ENCODE measurements around the gene VAMP7. TPM values are rescaled to one million over a fixed set of nuclear protein-coding genes. Genes with fewer than 3 reads are reported as not detected.

VAMP7 gene
- total RNA-seq, 4 donors from 2014 or later = 16.5 to 44.5 (median 23.6) TPM

- DNase-seq = no peak
- Histone ChIP-seq H3K4me3 (no peak overlapping the region), H3K27ac (no peak overlapping the region), H3K27me3 (no peaks in the 10 kb centered on the region), H3K9me3 (peaks cover 0 to 5% (median 0%) of the 10 kb centered on the region in 4 donors), H3K36me3 (no peaks in the 10 kb centered on the region), H3K4me1 (no peaks in the 10 kb centered on the region)
- no peak for TF ChIP-seq POLR2A (IDR thresholded peaks at IDR 0.05)
- TF ChIP-seq, protein P1, sequence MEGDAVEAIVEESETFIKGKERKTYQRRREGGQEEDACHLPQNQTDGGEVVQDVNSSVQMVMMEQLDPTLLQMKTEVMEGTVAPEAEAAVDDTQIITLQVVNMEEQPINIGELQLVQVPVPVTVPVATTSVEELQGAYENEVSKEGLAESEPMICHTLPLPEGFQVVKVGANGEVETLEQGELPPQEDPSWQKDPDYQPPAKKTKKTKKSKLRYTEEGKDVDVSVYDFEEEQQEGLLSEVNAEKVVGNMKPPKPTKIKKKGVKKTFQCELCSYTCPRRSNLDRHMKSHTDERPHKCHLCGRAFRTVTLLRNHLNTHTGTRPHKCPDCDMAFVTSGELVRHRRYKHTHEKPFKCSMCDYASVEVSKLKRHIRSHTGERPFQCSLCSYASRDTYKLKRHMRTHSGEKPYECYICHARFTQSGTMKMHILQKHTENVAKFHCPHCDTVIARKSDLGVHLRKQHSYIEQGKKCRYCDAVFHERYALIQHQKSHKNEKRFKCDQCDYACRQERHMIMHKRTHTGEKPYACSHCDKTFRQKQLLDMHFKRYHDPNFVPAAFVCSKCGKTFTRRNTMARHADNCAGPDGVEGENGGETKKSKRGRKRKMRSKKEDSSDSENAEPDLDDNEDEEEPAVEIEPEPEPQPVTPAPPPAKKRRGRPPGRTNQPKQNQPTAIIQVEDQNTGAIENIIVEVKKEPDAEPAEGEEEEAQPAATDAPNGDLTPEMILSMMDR (IDR thresholded peaks at IDR 0.05) = no peak
Observed at GRCh38 chrX:155867821-155868220, 13.3 kb upstream of the VAMP7 start.

- no peak for DNase-seq
- TF ChIP-seq, protein P1 (IDR thresholded peaks at IDR 0.05) = no peak
- no peak for TF ChIP-seq POLR2A (IDR thresholded peaks at IDR 0.05)
- Histone ChIP-seq H3K27ac (no peak overlapping the region), H3K36me3 (no peaks in the 10 kb centered on the region), H3K9me3 (peaks cover 0 to 5% (median 0%) of the 10 kb centered on the region in 4 donors), H3K27me3 (no peaks in the 10 kb centered on the region), H3K4me3 (no peak overlapping the region), H3K4me1 (no peaks in the 10 kb centered on the region)
Observed at GRCh38 chrX:155870958-155871357, 10.2 kb upstream of the VAMP7 start.

- Histone ChIP-seq H3K36me3 (no peaks in the 10 kb centered on the region), H3K4me3 (no peak overlapping the region), H3K9me3 (peaks cover 0 to 5% (median 0%) of the 10 kb centered on the region in 4 donors), H3K27me3 (no peaks in the 10 kb centered on the region), H3K4me1 (no peaks in the 10 kb centered on the region), H3K27ac (no peak overlapping the region)
- no peak for DNase-seq
- TF ChIP-seq, protein P1 (IDR thresholded peaks at IDR 0.05) = no peak
- TF ChIP-seq POLR2A (IDR thresholded peaks at IDR 0.05) = no peak
Observed at GRCh38 chrX:155871934-155872333, 9.2 kb upstream of the VAMP7 start.

- H3K27me3 ChIP-seq = no peaks in the 10 kb centered on the region
- H3K4me1 ChIP-seq = no peaks in the 10 kb centered on the region
- H3K36me3 ChIP-seq = no peaks in the 10 kb centered on the region
- TF ChIP-seq POLR2A (IDR thresholded peaks at IDR 0.05) = no peak
- TF ChIP-seq, protein P1 (IDR thresholded peaks at IDR 0.05) = no peak
- peaks cover 0 to under 1% (median 0%) of the 10 kb centered on the region in 4 donors for H3K9me3 ChIP-seq
- no peak for DNase-seq
- H3K27ac ChIP-seq = no peak overlapping the region
- no peak overlapping the region for H3K4me3 ChIP-seq
Observed at GRCh38 chrX:155873188-155873587, 8.0 kb upstream of the VAMP7 start.

GRCh38 chrX:155874571-155875244 is 6.4 kb upstream of the VAMP7 start:
- Histone ChIP-seq H3K27me3 (no peaks in the 10 kb centered on the region), H3K27ac (no peak overlapping the region), H3K4me3 (no peak overlapping the region), H3K4me1 (no peaks in the 10 kb centered on the region), H3K9me3 (no peaks in the 10 kb centered on the region), H3K36me3 (no peaks in the 10 kb centered on the region)
- no peak for DNase-seq
- TF ChIP-seq, protein P1 (IDR thresholded peaks at IDR 0.05) = no peak
- TF ChIP-seq POLR2A (IDR thresholded peaks at IDR 0.05) = no peak

Measured in Peyer's patch (tissue), 4 donors.